HG03378 (cell line): Measurements from ENCODE around the gene GAS1.

Experiments
- ATAC-seq: cut with Tn5 transposase; IDR thresholded peaks from one replicate; pipeline ENCODE4 v1.9.1; 2021; ENCODE audit warnings: mild to moderate bottlenecking, moderate library complexity; ENCODE audit not compliant: unreplicated experiment

The GAS1 gene

GRCh38 chr9:86965636-86966395 is 18.5 kb upstream of the GAS1 start:
- ATAC-seq = no peak

DNA sequence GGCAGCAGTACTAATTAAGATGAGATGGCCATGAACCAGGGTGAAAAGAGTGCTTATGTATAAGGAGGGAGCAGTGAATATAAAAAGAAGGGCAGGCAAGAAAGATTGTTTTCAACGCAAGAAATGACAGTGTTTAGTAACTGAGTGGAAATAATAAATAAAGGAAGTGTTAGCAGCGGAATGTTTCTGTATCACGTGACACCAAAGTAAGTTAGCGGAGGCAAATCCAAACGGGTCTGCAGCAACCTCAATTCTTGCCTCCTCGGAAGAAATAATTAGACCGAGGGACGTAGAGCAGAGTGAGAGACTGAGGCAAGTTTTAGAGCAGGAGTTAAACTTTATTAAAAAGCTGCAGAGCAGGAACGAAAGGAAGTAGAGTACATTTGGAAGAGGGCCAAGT is 15.4 kb upstream of the GAS1 start:
- ATAC-seq = no peak

- ATAC-seq = no peak
Measured at GRCh38 chr9:86960938-86961337, 13.6 kb upstream of the GAS1 start.

DNA sequence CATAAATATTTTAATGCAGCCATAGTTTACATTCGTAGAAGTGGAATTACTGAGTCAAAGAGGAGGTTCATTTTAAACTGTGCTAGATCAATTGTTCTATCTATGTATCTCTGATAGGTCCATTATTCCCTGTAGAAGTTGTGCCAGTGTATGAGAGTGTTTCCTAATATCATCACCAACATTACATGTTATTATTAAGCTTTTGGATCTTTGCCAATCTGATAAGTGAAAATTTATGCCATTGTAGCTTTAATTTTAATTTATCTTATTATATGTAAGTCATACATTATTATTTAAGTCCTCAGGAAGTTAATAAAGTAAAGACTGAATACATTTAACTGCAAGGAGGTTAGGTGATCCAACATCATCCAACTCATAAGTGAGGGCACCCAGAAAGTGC is 10.9 kb upstream of the GAS1 start:
- no peak for ATAC-seq

DNA sequence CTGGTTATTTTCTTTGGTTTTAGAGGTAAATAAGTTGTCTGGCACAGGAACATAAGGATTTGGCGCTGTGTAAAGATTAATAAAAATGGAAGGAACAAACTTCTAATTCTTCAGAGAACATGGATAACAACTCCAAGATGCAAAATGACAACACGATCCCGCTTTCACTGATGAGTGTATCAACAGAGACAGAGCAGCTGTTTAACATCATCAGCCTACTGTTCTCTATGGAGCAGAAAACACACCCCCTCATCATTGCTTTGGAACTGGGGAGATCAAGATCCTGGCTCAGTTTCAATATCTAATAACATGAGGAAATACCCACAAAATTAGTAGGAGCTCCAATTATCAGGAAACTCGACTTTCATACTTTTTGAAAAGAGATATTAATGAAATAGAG is 8.3 kb upstream of the GAS1 start:
- no peak for ATAC-seq

DNA sequence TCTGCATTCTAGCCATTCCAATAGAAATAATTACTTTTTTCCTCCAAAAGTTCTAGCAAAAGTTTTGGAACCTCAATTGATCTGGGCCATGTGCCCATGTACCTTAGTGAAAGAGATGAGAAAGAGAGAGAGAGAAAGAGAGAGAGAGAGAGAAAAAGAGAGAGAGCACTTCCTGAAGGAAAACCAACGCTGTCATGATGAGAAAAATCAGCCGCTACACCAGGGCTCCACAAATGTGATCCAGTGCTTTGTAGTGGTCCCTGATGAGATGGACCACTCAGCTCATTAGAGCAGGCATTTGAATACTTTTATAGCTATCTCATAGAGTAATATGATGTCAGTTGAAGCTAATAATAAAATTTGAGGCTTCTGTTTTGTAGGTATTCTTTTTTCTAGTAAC is 7.7 kb upstream of the GAS1 start:
- ATAC-seq = no peak

DNA sequence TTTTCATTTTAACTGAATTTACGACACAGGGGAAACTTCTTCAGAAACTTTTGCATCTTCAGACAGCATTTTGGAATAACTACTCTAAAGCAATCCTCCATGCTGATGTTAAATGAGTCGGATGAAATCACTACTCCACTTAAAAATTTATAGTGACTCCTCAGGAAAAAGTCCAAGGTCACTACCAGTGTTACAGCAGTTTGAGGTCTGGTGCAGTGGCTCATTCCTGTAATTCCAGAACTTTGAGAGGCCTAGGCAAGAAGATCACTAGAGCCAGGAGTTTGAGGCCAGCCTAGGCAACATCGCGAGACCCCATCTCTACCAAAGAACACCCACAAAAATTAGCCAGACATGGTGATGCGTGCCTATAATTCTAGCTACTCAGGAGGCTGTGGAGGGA is 5.9 kb upstream of the GAS1 start:
- no peak for ATAC-seq

DNA sequence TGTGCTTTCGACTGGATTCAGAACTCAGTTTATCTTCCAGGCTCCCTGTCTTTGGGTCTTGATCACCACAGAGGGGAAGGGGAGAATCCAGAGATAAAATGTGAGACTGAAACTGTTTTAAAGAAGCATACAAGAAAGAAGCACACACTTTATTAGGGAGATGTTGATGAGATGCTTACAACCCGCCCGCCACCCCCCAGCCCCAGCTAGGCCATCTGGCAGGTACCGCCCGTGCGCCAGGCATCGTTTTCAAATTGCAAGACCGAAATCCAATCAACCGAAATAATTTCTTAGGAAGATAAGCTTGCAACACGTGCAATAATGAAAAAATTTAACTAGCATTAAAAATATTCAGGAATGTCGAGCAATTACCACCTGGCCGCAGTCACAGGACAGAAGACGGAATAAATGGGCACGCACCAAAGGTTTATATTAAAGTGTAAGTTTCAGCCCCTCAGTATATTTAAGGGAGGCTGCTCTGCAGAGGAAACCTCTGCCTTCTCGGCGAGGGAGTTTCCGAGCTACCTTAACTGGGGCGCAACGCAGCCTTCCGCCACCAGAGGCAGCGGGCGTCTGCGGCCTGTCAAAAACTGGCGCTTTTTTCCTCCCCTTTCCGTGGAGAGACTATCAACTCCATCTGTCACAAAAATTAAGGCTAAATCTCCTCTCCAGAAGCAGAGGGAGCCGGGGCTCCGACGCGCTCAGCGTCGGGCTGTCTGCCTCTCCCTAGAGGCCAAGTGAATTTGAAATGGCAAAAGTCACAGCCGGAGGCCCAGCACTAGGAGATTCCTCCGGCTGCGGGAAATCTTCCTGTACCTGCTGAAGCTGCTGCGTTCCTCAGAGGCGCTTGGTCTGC is 996 bp upstream of the GAS1 start:
- ATAC-seq = peak; percentile 79

- peak; percentile 33 for ATAC-seq
Measured at GRCh38 chr9:86946201-86947145, 833 bp downstream of the GAS1 start.

DNA sequence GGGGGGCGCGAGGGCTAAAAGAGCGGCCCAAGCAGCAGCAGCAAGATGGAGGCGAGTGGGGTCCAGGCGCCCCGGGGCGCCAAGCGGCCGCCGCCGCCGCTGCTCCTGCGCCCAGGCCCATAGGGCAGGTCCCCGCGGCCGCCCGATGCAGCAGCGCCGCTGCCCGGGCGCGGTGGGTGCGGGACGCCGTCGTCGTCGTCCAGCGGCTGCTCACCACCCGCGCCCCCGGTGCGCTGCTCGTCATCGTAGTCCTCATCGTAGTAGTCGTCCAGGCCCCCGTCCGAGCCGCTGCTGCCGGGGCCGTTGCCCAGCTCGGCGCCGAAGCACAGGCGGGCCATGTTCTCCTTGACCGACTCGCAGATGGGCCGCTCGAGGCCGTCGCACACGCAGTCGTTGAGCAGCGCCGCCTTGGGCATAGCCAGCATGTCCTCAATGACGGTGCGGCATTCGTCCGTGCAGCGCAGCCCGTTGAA is 1.5 kb downstream of the GAS1 start:
- peak; percentile 27 for ATAC-seq

- no peak for ATAC-seq
Measured at GRCh38 chr9:86944796-86945727, 2.2 kb downstream of the GAS1 start.

- no peak for ATAC-seq
Measured at GRCh38 chr9:86943201-86944113, 3.8 kb downstream of the GAS1 start.

GRCh38 chr9:86942281-86943200 is 4.8 kb downstream of the GAS1 start:
- ATAC-seq = no peak

DNA sequence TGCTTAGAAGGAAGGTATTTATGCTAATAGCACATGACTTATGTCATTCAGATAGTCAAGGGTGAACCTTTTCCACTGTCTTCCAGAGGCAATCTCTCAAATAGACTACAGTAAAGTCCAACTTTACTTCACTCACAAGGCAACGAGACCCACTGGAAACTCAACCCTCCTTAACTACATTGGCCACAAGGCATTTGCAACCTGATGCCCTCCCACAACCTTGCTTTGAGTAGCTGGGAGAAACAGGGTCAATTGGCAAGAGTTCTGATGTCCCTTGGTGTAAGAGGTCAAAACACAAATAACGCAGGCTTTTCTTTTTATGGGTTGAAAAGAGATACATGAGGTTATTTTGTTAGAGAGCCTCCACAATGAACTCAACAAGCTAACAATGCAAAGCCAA is 6.1 kb downstream of the GAS1 start:
- no peak for ATAC-seq

GRCh38 chr9:86940774-86941173 is 6.5 kb downstream of the GAS1 start:
- no peak for ATAC-seq

DNA sequence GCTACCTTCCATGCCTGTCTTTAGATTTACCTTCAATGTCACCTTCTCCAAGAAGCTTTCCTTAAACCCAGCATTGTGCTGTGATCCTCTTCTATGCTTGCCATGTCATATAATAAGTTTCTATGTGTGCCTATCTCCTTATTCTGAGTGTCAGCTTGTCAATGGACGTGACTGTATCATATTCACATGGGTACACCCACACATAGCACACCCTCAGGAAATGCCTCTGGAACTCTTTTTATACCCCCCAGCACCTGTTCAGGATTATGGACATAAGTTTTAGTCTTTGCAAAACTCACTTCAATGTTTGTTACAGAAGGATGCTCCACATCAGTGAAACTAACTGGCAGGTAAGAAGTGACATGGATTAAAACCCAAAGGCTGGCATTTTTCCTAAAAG is 7.4 kb downstream of the GAS1 start:
- no peak for ATAC-seq

DNA sequence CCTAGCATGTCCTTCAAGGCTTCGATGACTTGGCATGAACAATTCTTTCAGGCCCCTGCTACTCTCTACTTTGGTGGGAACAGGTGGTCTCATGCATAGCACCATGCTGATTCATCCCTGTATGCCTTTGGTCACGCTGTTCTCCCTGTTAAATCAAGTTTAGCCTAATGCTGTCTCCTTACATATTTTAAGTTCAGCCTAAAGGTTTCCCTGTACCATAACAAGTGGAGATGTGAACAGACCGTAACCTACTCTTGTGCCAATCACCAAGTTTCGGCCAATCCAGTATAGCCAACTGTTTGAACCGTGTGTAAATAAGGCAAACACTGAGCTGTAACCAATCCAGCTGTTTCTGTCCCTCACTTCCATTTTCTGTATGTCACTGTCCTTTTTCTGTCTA is 8.0 kb downstream of the GAS1 start:
- ATAC-seq = no peak

DNA sequence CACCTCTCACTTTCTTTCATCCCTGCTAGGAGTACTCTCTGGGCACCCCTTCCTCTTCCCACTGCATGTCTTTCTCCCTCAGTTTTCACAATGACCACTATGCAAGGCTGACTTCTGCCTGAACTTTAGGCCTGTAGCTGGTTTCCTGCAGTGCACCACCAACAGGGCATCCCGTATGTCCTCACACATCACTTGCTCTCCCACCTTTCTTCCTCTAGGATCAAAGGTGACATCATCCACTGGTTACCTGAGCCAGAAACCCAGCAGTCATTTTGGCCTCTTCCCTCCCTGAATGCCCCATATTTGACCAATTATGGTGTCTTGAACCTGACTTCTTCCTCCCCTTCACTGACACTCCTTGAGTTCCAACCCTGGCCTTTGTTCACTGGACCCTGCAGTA is 8.5 kb downstream of the GAS1 start:
- ATAC-seq = no peak
